HCT116 (cell line): ENCODE measurements around the gene IL18R1. TPM values are rescaled to one million over a fixed set of nuclear protein-coding genes. Genes with fewer than 3 reads are reported as not detected.

ENCODE experiments used
- ATAC-seq: fragments of 200-7000 bp; cut with Tn5 transposase; 2 replicates; pipeline ENCODE4 v1.9.1; 2020; ENCODE audit warnings: mild to moderate bottlenecking, moderate library complexity
- BruUV-seq: library from RNA; stranded (reverse); fragments of 400-500 nt; replicated peaks from 2 replicates; lab custom pipeline; 2021; lab: Mats Ljungman, UMichigan
- CTCF ChIA-PET: fragments of 300-600 bp; sonication (Branson Sonifier 250); formaldehyde crosslinking; loops from one replicate; lab custom pipeline; 2021; ENCODE audit warnings: antibody characterized with exemption; lab: Charles Lee
- POLR2A ChIA-PET: fragments of 300-600, 350-600 bp; sonication (Branson Sonifier 250); formaldehyde crosslinking; loops from one replicate; lab custom pipeline; 2021; ENCODE audit warnings: antibody characterized with exemption; lab: Charles Lee
- RAD21 ChIA-PET, 2 experiments: fragments of 300-600 bp; sonication (Branson Sonifier 250); formaldehyde crosslinking; loops; one replicate each; lab custom pipeline; 2023; ENCODE audit warnings: low total read pairs in 2 of 2; ENCODE audit not compliant: uncharacterized antibody in 2 of 2, unreplicated experiment in 2 of 2, low non-redundant PET in 1 of 2; lab: Charles Lee
- DNase-seq: peaks from one replicate; pipeline ENCODE4 v3.0.0-alpha.2; 2010; ENCODE audit warnings: low read depth, low spot score
- H2AFZ ChIP-seq: fragments of 200-600 bp; shearing (Covaris generic), sonication (generic); 2 replicates; pipeline ENCODE4 v1.6.1; 2017; ENCODE audit warnings: low read depth, mixed run types, mixed read lengths, antibody characterized with exemption, low read length; ENCODE audit not compliant: poor library complexity, severe bottlenecking
- H3K27ac ChIP-seq: 2 replicates; pipeline ENCODE4 v1.5.1; 2012; ENCODE audit warnings: low read depth, low read length
- H3K27me3 ChIP-seq: fragments of 200-600 bp; sonication (generic); 2 replicates; pipeline ENCODE4 v1.6.1; 2016; ENCODE audit warnings: mixed run types, low read length, mixed read lengths; ENCODE audit not compliant: insufficient read depth
- H3K36me3 ChIP-seq, 2 experiments: fragments of 200-500 bp in 1 of 2; fragments of 200-600 bp in 1 of 2; sonication (Bioruptor generic) in 1 of 2; sonication (generic) in 1 of 2; 2 replicates each; pipeline versions ENCODE4 v1.5.1 to v1.6.1; 2014 to 2016; ENCODE audit warnings: low read length in 2 of 2, inconsistent platforms in 1 of 2, mixed read lengths in 1 of 2, mixed run types in 1 of 2; ENCODE audit not compliant: insufficient read depth in 2 of 2, control insufficient read depth in 1 of 2
- H3K4me1 ChIP-seq, 2 experiments: fragments of 200-600 bp in 1 of 2; sonication (generic) in 1 of 2; 2 replicates each; pipeline versions ENCODE4 v1.5.1 to v1.6.1; 2012 to 2017; ENCODE audit warnings: low read length in 2 of 2, inconsistent platforms in 1 of 2, mild to moderate bottlenecking in 1 of 2, mixed read lengths in 1 of 2, mixed run types in 1 of 2, moderate library complexity in 1 of 2; ENCODE audit not compliant: insufficient read depth in 2 of 2, control insufficient read depth in 1 of 2
- H3K4me2 ChIP-seq: fragments of 200-600 bp; sonication (generic); 2 replicates; pipeline ENCODE4 v1.6.1; 2017; ENCODE audit warnings: mixed run types, low read length, mixed read lengths
- H3K4me3 ChIP-seq, 2 experiments: fragments of 200-600 bp in 1 of 2; sonication (generic) in 1 of 2; replicated peaks in 1 of 2; 2 replicates each; pipeline ENCODE4 v1.5.1; 2011 to 2016; ENCODE audit warnings: low read length in 2 of 2, control low read depth in 1 of 2, low read depth in 1 of 2, mild to moderate bottlenecking in 1 of 2, mixed read lengths in 1 of 2, mixed run types in 1 of 2
- H3K79me2 ChIP-seq: fragments of 200-600 bp; sonication (generic); 2 replicates; pipeline ENCODE4 v1.6.1; 2017; ENCODE audit warnings: mild to moderate bottlenecking, mixed run types, low read length, moderate library complexity, mixed read lengths; ENCODE audit not compliant: insufficient read depth
- H3K9ac ChIP-seq: fragments of 200-600 bp; sonication (generic); 2 replicates; pipeline ENCODE4 v1.6.1; 2016; ENCODE audit warnings: low read length, mixed read lengths
- H3K9me2 ChIP-seq: fragments of 200-600 bp; sonication (generic), shearing (Covaris generic); 2 replicates; pipeline ENCODE4 v1.6.1; 2017; ENCODE audit warnings: mixed run types, mild to moderate bottlenecking, moderate library complexity; ENCODE audit not compliant: insufficient read depth
- H3K9me3 ChIP-seq, 2 experiments: fragments of 200-500 bp in 1 of 2; fragments of 200-600 bp in 1 of 2; sonication (Bioruptor generic) in 1 of 2; sonication (generic) in 1 of 2; 2 replicates each; pipeline ENCODE4 v1.6.1; 2014 to 2017; ENCODE audit warnings: low read length in 2 of 2, mixed read lengths in 2 of 2, inconsistent platforms in 1 of 2, low read depth in 1 of 2, mild to moderate bottlenecking in 1 of 2, mixed run types in 1 of 2, moderate library complexity in 1 of 2; ENCODE audit not compliant: control insufficient read depth in 1 of 2, insufficient read depth in 1 of 2
- H4K20me1 ChIP-seq: fragments of 200-600 bp; sonication (generic), shearing (Covaris generic); 2 replicates; pipeline ENCODE4 v1.6.1; 2017; ENCODE audit warnings: mixed run types, mild to moderate bottlenecking, moderate library complexity; ENCODE audit not compliant: insufficient read depth
- CEBPB ChIP-seq: IDR thresholded peaks from 2 replicates; pipeline ENCODE4 v1.6.1; 2012; ENCODE audit warnings: low read depth
- EGR1 ChIP-seq: IDR thresholded peaks from 2 replicates; pipeline ENCODE4 v1.6.1; 2012; ENCODE audit warnings: low read depth
- EZH2 ChIP-seq: fragments of 200-600 bp; sonication (generic); IDR thresholded peaks from 2 replicates; pipeline ENCODE4 v1.6.1; 2017; ENCODE audit warnings: antibody characterized with exemption, mixed run types
- EZH2phosphoT487 ChIP-seq: fragments of 200-600 bp; IDR thresholded peaks from 2 replicates; pipeline ENCODE4 v1.6.1; 2018; ENCODE audit warnings: antibody characterized with exemption, borderline replicate concordance
- JUND ChIP-seq: IDR thresholded peaks from 2 replicates; pipeline ENCODE4 v1.6.1; 2012
- POLR2A ChIP-seq: IDR thresholded peaks from 2 replicates; pipeline ENCODE4 v1.7.0; 2011; ENCODE audit warnings: borderline replicate concordance; ENCODE audit not compliant: insufficient read depth, insufficient read length; ENCODE audit errors: extremely low read depth
- POLR2AphosphoS5 ChIP-seq: IDR thresholded peaks from 2 replicates; pipeline ENCODE4 v1.6.1; 2011; ENCODE audit warnings: mild to moderate bottlenecking, low read depth, low read length, moderate library complexity
- SIN3A ChIP-seq: IDR thresholded peaks from 2 replicates; pipeline ENCODE4 v1.6.1; 2012; ENCODE audit warnings: low read depth
- SP1 ChIP-seq: IDR thresholded peaks from 2 replicates; pipeline ENCODE4 v1.6.1; 2012; ENCODE audit warnings: low read depth
- TCF7L2 ChIP-seq: IDR thresholded peaks from 2 replicates; pipeline ENCODE4 v1.7.0; 2011; ENCODE audit warnings: borderline replicate concordance, inconsistent platforms; ENCODE audit not compliant: insufficient read depth, insufficient read length; ENCODE audit errors: extremely low read depth
- YY1 ChIP-seq: IDR thresholded peaks from 2 replicates; pipeline ENCODE4 v1.6.1; 2011; ENCODE audit warnings: low read length, low read depth, moderate library complexity, mild to moderate bottlenecking; ENCODE audit not compliant: insufficient replicate concordance; ENCODE audit errors: extremely low read depth
- ZFX ChIP-seq: fragments of 450-650 bp; IDR thresholded peaks from 2 replicates; pipeline ENCODE4 v1.6.1; 2017
- ZNF274 ChIP-seq: fragments of 200-500 bp; sonication (Bioruptor generic); IDR thresholded peaks from 2 replicates; pipeline ENCODE4 v1.6.1; 2014; ENCODE audit warnings: mild to moderate bottlenecking, low read depth, low read length, inconsistent platforms
- intact Hi-C: fragments of 100-400 bp; cut with micrococcal nuclease; formaldehyde crosslinking; loops from 2 replicates; pipeline ENCODE4 v1.10.0; 2022
- total RNA-seq: library from RNA; stranded (reverse); gene quantifications from one replicate; pipeline ENCODE4 v1.2.1, GENCODE V29; 2021; ENCODE audit not compliant: unreplicated experiment
- TF ChIP-seq, protein P1 (sequence below): IDR thresholded peaks from 2 replicates; pipeline ENCODE4 v1.6.1; 2012
- TF ChIP-seq, protein P2 (sequence below): IDR thresholded peaks from 2 replicates; pipeline ENCODE4 v1.6.1; 2012; ENCODE audit warnings: low read depth
- TF ChIP-seq, protein P3 (sequence below), 3 experiments: fragments of 200-600 bp in 1 of 3; sonication (generic) in 1 of 3; IDR thresholded peaks in 2 of 3; conservative IDR thresholded peaks in 1 of 3; 2 replicates each; pipeline ENCODE4 v1.5.1; 2012 to 2017; ENCODE audit warnings: low read depth in 2 of 3, low read length in 2 of 3, antibody characterized with exemption in 1 of 3, borderline replicate concordance in 1 of 3, control low read depth in 1 of 3, mild to moderate bottlenecking in 1 of 3, mixed read lengths in 1 of 3, mixed run types in 1 of 3, moderate library complexity in 1 of 3; ENCODE audit not compliant: insufficient read depth in 1 of 3
- TF ChIP-seq, protein P4 (sequence below): IDR thresholded peaks from 2 replicates; pipeline ENCODE4 v1.6.1; 2012

IL18R1 gene
- total RNA-seq, 1 experiment from 2014 or later, result 1.5 TPM

DNA sequence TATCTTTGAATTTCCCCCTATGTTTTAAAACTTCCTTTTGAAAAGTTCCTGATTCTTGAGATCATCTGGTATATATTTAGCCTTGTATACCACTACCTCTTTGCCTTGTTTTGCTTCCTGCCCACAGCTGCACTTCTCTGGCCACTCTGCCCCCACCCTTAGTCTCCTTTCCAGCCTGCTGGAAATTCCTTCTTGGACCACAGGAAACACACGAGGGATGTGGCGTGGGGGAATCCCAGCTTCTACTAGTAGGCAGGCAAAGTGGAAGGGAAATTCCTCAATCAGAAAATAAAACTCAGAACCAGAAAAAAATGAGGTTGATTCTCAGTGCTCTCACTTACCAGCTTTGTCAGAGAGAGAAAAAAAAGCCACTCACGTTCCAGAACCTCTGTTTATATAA is 80.7 kb downstream of the IL18R1 start:
- Histone ChIP-seq H3K36me3 (no peaks in the 10 kb centered on the region), H4K20me1 (no peaks in the 10 kb centered on the region), H3K79me2 (no peaks in the 10 kb centered on the region), H3K9me3 (no peaks in the 10 kb centered on the region), H3K9ac (no peak overlapping the region), H3K4me1 (no peaks in the 10 kb centered on the region), H2AFZ (no peak overlapping the region), H3K4me3 (no peak overlapping the region)
- CTCF ChIA-PET, result no interaction called here
- intact Hi-C loops, result no loop called here
- RAD21 ChIA-PET, result no interaction called here
- TF ChIP-seq SP1, result no peak
- no peak for TF ChIP-seq TCF7L2
- no peak for TF ChIP-seq CEBPB
- TF ChIP-seq EZH2phosphoT487, result no peak
- no peak for TF ChIP-seq ZNF274
- no peak for TF ChIP-seq YY1
- TF ChIP-seq SIN3A, result no peak
- TF ChIP-seq JUND, result no peak
- TF ChIP-seq, all 23 proteins: peak for 0
- H3K27ac ChIP-seq, result no peak overlapping the region
- ATAC-seq (no peak), DNase-seq (no peak)
- no peaks in the 10 kb centered on the region for H3K9me2 ChIP-seq
- no TSS peak for BruUV-seq
- H3K27me3 ChIP-seq, result no peaks in the 10 kb centered on the region
- POLR2A ChIA-PET, result no interaction called here
- no peak overlapping the region for H3K4me2 ChIP-seq

DNA sequence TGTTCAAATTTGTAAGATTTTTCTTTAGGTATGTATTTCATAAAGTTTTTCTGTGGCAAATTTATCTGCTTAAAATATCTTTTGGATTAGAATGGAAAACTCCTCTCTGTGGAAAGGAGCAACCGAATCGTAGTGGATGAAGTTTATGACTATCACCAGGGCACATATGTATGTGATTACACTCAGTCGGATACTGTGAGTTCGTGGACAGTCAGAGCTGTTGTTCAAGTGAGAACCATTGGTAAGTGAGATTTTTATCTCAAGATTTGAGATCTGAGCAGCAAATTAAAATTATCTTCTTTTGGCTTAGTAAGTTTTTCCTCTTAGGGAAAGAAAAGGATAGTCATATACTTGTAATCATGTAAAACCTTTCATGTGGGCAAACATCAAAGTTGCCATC is 81.5 kb downstream of the IL18R1 start:
- no peaks in the 10 kb centered on the region for H3K4me1 ChIP-seq
- no peak overlapping the region for H3K9ac ChIP-seq
- RAD21 ChIA-PET, result no interaction called here
- no peak overlapping the region for H3K27ac ChIP-seq
- CTCF ChIA-PET, result no interaction called here
- H4K20me1 ChIP-seq, result no peaks in the 10 kb centered on the region
- H3K79me2 ChIP-seq, result no peaks in the 10 kb centered on the region
- no peaks in the 10 kb centered on the region for H3K9me2 ChIP-seq
- H2AFZ ChIP-seq, result no peak overlapping the region
- intact Hi-C loops, result no loop called here
- POLR2A ChIA-PET, result no interaction called here
- BruUV-seq, result no TSS peak
- H3K4me3 ChIP-seq, result no peak overlapping the region
- no peaks in the 10 kb centered on the region for H3K27me3 ChIP-seq
- ATAC-seq (no peak), DNase-seq (no peak)
- no peaks in the 10 kb centered on the region for H3K9me3 ChIP-seq
- H3K36me3 ChIP-seq, result no peaks in the 10 kb centered on the region
- no peak overlapping the region for H3K4me2 ChIP-seq
- no peak for TF ChIP-seq EZH2
- TF ChIP-seq EGR1, result no peak
- TF ChIP-seq ZFX, result no peak
- no peak for TF ChIP-seq POLR2A
- TF ChIP-seq SP1, result no peak
- TF ChIP-seq, protein P1, sequence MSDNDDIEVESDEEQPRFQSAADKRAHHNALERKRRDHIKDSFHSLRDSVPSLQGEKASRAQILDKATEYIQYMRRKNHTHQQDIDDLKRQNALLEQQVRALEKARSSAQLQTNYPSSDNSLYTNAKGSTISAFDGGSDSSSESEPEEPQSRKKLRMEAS, result no peak
- TF ChIP-seq, protein P2, sequence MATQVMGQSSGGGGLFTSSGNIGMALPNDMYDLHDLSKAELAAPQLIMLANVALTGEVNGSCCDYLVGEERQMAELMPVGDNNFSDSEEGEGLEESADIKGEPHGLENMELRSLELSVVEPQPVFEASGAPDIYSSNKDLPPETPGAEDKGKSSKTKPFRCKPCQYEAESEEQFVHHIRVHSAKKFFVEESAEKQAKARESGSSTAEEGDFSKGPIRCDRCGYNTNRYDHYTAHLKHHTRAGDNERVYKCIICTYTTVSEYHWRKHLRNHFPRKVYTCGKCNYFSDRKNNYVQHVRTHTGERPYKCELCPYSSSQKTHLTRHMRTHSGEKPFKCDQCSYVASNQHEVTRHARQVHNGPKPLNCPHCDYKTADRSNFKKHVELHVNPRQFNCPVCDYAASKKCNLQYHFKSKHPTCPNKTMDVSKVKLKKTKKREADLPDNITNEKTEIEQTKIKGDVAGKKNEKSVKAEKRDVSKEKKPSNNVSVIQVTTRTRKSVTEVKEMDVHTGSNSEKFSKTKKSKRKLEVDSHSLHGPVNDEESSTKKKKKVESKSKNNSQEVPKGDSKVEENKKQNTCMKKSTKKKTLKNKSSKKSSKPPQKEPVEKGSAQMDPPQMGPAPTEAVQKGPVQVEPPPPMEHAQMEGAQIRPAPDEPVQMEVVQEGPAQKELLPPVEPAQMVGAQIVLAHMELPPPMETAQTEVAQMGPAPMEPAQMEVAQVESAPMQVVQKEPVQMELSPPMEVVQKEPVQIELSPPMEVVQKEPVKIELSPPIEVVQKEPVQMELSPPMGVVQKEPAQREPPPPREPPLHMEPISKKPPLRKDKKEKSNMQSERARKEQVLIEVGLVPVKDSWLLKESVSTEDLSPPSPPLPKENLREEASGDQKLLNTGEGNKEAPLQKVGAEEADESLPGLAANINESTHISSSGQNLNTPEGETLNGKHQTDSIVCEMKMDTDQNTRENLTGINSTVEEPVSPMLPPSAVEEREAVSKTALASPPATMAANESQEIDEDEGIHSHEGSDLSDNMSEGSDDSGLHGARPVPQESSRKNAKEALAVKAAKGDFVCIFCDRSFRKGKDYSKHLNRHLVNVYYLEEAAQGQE, result no peak
- TF ChIP-seq, protein P3, sequence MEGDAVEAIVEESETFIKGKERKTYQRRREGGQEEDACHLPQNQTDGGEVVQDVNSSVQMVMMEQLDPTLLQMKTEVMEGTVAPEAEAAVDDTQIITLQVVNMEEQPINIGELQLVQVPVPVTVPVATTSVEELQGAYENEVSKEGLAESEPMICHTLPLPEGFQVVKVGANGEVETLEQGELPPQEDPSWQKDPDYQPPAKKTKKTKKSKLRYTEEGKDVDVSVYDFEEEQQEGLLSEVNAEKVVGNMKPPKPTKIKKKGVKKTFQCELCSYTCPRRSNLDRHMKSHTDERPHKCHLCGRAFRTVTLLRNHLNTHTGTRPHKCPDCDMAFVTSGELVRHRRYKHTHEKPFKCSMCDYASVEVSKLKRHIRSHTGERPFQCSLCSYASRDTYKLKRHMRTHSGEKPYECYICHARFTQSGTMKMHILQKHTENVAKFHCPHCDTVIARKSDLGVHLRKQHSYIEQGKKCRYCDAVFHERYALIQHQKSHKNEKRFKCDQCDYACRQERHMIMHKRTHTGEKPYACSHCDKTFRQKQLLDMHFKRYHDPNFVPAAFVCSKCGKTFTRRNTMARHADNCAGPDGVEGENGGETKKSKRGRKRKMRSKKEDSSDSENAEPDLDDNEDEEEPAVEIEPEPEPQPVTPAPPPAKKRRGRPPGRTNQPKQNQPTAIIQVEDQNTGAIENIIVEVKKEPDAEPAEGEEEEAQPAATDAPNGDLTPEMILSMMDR (IDR thresholded peaks at IDR 0.05 in 2 of 3, conservative IDR thresholded peaks at IDR 0.05 in 1 of 3; ENCODE audit: borderline replicate concordance in 1 of 3, insufficient read depth in 1 of 3, low read depth in 2 of 3, low read length in 2 of 3), result no peak
- no peak for TF ChIP-seq POLR2AphosphoS5
- TF ChIP-seq ZNF274, result no peak
- TF ChIP-seq, protein P4, sequence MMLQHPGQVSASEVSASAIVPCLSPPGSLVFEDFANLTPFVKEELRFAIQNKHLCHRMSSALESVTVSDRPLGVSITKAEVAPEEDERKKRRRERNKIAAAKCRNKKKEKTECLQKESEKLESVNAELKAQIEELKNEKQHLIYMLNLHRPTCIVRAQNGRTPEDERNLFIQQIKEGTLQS, result no peak
- no peak for TF ChIP-seq YY1
